Panc1 (cell line): ENCODE measurements around the gene ZCCHC17. TPM values are rescaled to one million over a fixed set of nuclear protein-coding genes. Genes with fewer than 3 reads are reported as not detected.

Source experiments
- ATAC-seq: fragments of 200-7000 bp; cut with Tn5 transposase; 2 replicates; pipeline ENCODE4 v1.9.1; 2020; ENCODE audit warnings: mild to moderate bottlenecking, moderate library complexity
- BruUV-seq: library from RNA; stranded (reverse); fragments of 400-500 nt; replicated peaks from 2 replicates; lab custom pipeline; 2021; lab: Mats Ljungman, UMichigan
- CTCF ChIA-PET: fragments of 300-600 bp; sonication (Branson Sonifier 250); formaldehyde crosslinking; loops from one replicate; lab custom pipeline; 2022; ENCODE audit warnings: antibody characterized with exemption; lab: Charles Lee
- POLR2A ChIA-PET: fragments of 300-600 bp; sonication (Branson Sonifier 250); formaldehyde crosslinking; loops from one replicate; lab custom pipeline; 2022; ENCODE audit warnings: antibody characterized with exemption; lab: Charles Lee
- DNase-seq: peaks from one replicate; pipeline ENCODE4 v3.0.0-alpha.2; 2010; ENCODE audit warnings: low read depth, low spot score
- H3K27ac ChIP-seq: 2 replicates; pipeline ENCODE4 v1.5.1; 2011; ENCODE audit warnings: mild to moderate bottlenecking, low read length, inconsistent platforms
- H3K27me3 ChIP-seq: fragments of 200-500 bp; sonication (Bioruptor generic); 2 replicates; pipeline ENCODE4 v1.6.0; 2014; ENCODE audit warnings: low read length, inconsistent platforms; ENCODE audit not compliant: control insufficient read depth, insufficient read depth
- H3K36me3 ChIP-seq: fragments of 200-500 bp; sonication (Bioruptor generic); 2 replicates; pipeline ENCODE4 v1.5.1; 2014; ENCODE audit warnings: inconsistent platforms, mild to moderate bottlenecking, low read length, moderate library complexity; ENCODE audit not compliant: control insufficient read depth, insufficient read depth
- H3K4me1 ChIP-seq: 2 replicates; pipeline ENCODE4 v1.5.1; 2011; ENCODE audit warnings: inconsistent platforms, mild to moderate bottlenecking, low read length, moderate library complexity; ENCODE audit not compliant: control insufficient read depth, insufficient read depth
- H3K4me3 ChIP-seq, 2 experiments: 2 replicates each; pipeline ENCODE4 v1.5.1; 2011 to 2012; ENCODE audit warnings: low read depth in 2 of 2, low read length in 2 of 2, mild to moderate bottlenecking in 2 of 2, inconsistent platforms in 1 of 2, moderate library complexity in 1 of 2
- H3K9me3 ChIP-seq: fragments of 200-500 bp; sonication (Bioruptor generic); 2 replicates; pipeline ENCODE4 v1.5.1; 2014; ENCODE audit warnings: low read depth, mild to moderate bottlenecking, inconsistent platforms, low read length, moderate library complexity; ENCODE audit not compliant: control insufficient read depth, insufficient read depth
- POLR2AphosphoS5 ChIP-seq: IDR thresholded peaks from 2 replicates; pipeline ENCODE4 v1.6.1; 2012; ENCODE audit warnings: mild to moderate bottlenecking, low read depth, low read length, moderate library complexity
- SIN3A ChIP-seq: IDR thresholded peaks from 2 replicates; pipeline ENCODE4 v1.6.1; 2012; ENCODE audit warnings: low read depth, mild to moderate bottlenecking, low read length, moderate library complexity, borderline replicate concordance; ENCODE audit not compliant: insufficient read depth
- TCF7L2 ChIP-seq: IDR thresholded peaks from 2 replicates; pipeline ENCODE4 v1.6.1; 2011; ENCODE audit warnings: mild to moderate bottlenecking, low read depth, low read length, inconsistent platforms
- in situ Hi-C: cut with HindIII; loops from 2 replicates; pipeline ENCODE4 v1.10.0; 2016; ENCODE audit warnings: low sequenced_read_pairs, low pct_unique_long_range_greater_than_20kb
- intact Hi-C: fragments of 100-400 bp; cut with micrococcal nuclease; formaldehyde crosslinking; loops from one replicate; pipeline ENCODE4 v1.10.0; 2022; ENCODE audit not compliant: unreplicated experiment
- total RNA-seq: library from RNA; stranded (reverse); gene quantifications from one replicate; pipeline ENCODE4 v1.2.1, GENCODE V29; 2021; ENCODE audit not compliant: unreplicated experiment
- TF ChIP-seq, protein P1 (sequence below), 2 experiments: IDR thresholded peaks; 2 replicates each; pipeline ENCODE4 v1.6.1; 2011 to 2012; ENCODE audit warnings: low read depth in 2 of 2, control low read depth in 1 of 2, low read length in 1 of 2, mild to moderate bottlenecking in 1 of 2, moderate library complexity in 1 of 2; ENCODE audit not compliant: insufficient read depth in 1 of 2
- TF ChIP-seq, protein P2 (sequence below): fragments of 450-650 bp; IDR thresholded peaks from 2 replicates; pipeline ENCODE4 v1.5.1; 2017; ENCODE audit warnings: mild to moderate bottlenecking

The ZCCHC17 gene
- total RNA-seq, 1 experiment from 2014 or later: 30.6 TPM

DNA sequence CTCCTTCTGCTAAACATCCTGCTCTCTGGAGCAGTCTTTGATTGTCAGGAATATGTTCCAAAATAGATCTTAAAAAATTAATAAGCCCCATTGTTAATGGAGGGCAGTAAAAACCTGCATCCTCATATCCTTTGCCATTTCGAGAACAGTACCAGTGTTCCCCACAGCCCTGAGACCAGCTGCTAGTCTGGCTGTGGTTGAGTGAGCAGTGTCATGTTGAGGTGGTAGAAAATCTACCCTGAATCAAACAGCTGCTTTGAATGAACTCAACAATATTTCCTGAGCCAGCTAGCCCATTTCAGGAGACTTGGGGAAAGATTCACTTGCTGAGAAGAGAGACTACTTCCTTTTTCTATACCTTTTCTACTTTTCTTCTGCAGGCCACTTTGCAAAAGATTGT is 51.6 kb downstream of the ZCCHC17 start:
- H3K9me3 ChIP-seq: no peaks in the 10 kb centered on the region
- ATAC-seq (no peak), DNase-seq (no peak)
- intact Hi-C loops: no loop called here
- in situ Hi-C loops: no loop called here
- no peaks in the 10 kb centered on the region for H3K27me3 ChIP-seq
- no peak overlapping the region for H3K4me3 ChIP-seq
- TF ChIP-seq, protein P1, sequence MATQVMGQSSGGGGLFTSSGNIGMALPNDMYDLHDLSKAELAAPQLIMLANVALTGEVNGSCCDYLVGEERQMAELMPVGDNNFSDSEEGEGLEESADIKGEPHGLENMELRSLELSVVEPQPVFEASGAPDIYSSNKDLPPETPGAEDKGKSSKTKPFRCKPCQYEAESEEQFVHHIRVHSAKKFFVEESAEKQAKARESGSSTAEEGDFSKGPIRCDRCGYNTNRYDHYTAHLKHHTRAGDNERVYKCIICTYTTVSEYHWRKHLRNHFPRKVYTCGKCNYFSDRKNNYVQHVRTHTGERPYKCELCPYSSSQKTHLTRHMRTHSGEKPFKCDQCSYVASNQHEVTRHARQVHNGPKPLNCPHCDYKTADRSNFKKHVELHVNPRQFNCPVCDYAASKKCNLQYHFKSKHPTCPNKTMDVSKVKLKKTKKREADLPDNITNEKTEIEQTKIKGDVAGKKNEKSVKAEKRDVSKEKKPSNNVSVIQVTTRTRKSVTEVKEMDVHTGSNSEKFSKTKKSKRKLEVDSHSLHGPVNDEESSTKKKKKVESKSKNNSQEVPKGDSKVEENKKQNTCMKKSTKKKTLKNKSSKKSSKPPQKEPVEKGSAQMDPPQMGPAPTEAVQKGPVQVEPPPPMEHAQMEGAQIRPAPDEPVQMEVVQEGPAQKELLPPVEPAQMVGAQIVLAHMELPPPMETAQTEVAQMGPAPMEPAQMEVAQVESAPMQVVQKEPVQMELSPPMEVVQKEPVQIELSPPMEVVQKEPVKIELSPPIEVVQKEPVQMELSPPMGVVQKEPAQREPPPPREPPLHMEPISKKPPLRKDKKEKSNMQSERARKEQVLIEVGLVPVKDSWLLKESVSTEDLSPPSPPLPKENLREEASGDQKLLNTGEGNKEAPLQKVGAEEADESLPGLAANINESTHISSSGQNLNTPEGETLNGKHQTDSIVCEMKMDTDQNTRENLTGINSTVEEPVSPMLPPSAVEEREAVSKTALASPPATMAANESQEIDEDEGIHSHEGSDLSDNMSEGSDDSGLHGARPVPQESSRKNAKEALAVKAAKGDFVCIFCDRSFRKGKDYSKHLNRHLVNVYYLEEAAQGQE (IDR thresholded peaks at IDR 0.05; ENCODE audit: insufficient read depth in 1 of 2, low read depth in 2 of 2, low read length in 1 of 2): no peak
- TF ChIP-seq, protein P2, sequence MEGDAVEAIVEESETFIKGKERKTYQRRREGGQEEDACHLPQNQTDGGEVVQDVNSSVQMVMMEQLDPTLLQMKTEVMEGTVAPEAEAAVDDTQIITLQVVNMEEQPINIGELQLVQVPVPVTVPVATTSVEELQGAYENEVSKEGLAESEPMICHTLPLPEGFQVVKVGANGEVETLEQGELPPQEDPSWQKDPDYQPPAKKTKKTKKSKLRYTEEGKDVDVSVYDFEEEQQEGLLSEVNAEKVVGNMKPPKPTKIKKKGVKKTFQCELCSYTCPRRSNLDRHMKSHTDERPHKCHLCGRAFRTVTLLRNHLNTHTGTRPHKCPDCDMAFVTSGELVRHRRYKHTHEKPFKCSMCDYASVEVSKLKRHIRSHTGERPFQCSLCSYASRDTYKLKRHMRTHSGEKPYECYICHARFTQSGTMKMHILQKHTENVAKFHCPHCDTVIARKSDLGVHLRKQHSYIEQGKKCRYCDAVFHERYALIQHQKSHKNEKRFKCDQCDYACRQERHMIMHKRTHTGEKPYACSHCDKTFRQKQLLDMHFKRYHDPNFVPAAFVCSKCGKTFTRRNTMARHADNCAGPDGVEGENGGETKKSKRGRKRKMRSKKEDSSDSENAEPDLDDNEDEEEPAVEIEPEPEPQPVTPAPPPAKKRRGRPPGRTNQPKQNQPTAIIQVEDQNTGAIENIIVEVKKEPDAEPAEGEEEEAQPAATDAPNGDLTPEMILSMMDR: no peak
- TF ChIP-seq POLR2AphosphoS5 (no peak), SIN3A (no peak), TCF7L2 (no peak)
- H3K4me1 ChIP-seq: no peaks in the 10 kb centered on the region
- H3K27ac ChIP-seq: no peak overlapping the region
- POLR2A ChIA-PET: no interaction called here
- no peaks in the 10 kb centered on the region for H3K36me3 ChIP-seq
- BruUV-seq: no TSS peak
- CTCF ChIA-PET: no interaction called here

DNA sequence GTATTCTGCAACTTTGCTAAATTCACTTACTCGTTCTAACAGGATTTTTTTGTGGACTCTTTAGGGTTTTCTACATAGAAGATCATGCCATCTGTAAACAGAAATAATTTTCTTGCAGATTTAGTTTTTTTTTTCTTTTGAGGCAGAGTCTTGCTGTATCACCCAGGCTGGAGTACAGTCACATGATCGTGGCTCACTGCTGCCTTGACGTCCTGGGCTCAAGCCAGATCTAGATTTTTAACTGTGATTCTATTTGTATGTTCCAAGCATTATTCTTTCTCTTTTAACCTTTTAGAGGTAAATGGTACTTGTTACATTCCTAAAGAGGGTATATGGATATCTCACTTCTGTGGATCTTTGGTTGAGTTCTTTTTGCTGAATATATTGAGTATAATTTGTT is 57.5 kb downstream of the ZCCHC17 start:
- no peaks in the 10 kb centered on the region for H3K27me3 ChIP-seq
- DNase-seq (no peak), ATAC-seq (no peak)
- H3K4me1 ChIP-seq: no peaks in the 10 kb centered on the region
- no peak overlapping the region for H3K4me3 ChIP-seq
- no peaks in the 10 kb centered on the region for H3K36me3 ChIP-seq
- intact Hi-C loops: no loop called here
- POLR2A ChIA-PET: no interaction called here
- H3K27ac ChIP-seq: no peak overlapping the region
- CTCF ChIA-PET: no interaction called here
- BruUV-seq: no TSS peak
- in situ Hi-C loops: no loop called here
- TF ChIP-seq TCF7L2 (no peak), SIN3A (no peak), POLR2AphosphoS5 (no peak)
- TF ChIP-seq, protein P2: no peak
- TF ChIP-seq, protein P1 (IDR thresholded peaks at IDR 0.05; ENCODE audit: insufficient read depth in 1 of 2, low read depth in 2 of 2, low read length in 1 of 2): no peak
- H3K9me3 ChIP-seq: no peaks in the 10 kb centered on the region
